Right ventricle myocardium superior (tissue), 1 donor: Measurements from ENCODE around the gene ZER1. TPM values are rescaled to one million over a fixed set of nuclear protein-coding genes. Genes with fewer than 3 reads are reported as not detected.

Source experiments
- ATAC-seq: fragments of 200-7000 bp; cut with Tn5 transposase; one replicate; pipeline ENCODE4 v1.9.1; 2020; ENCODE audit warnings: mild to moderate bottlenecking; ENCODE audit not compliant: poor library complexity
- DNase-seq: peaks from one replicate; pipeline ENCODE4 v3.0.0-alpha.2; 2020
- intact Hi-C: fragments of 100-400 bp; cut with DNase I; formaldehyde crosslinking; loops from one replicate; pipeline ENCODE4 v1.11.2; 2022
- total RNA-seq: library from RNA; stranded (reverse); fragmentation: NEBNext Ultra II Directional; extraction: Animal tissue kit (Norgen Biotek cat#: 25700); gene quantifications from one replicate; pipeline ENCODE4 v1.2.1, GENCODE V29; 2021
- donor health status: DM: no; HTN: yes; CAD: no; lungs with severe emphysema.

ZER1 gene
- total RNA-seq, 1 donor from 2014 or later, result 57.3 TPM

- DNase-seq, result peak; percentile 85
- ATAC-seq, result peak; percentile 64
- intact Hi-C loops, result no loop called here
Observed at GRCh38 chr9:128684325-128685199, 87.2 kb downstream of the ZER1 start.

- DNase-seq (no peak), ATAC-seq (no peak)
- intact Hi-C loops, result no loop called here
Observed at GRCh38 chr9:128684065-128684324, 87.7 kb downstream of the ZER1 start.

GRCh38 chr9:128683340-128684064 lies 88.2 kb downstream of the ZER1 start:
- peak; percentile 69 for DNase-seq
- ATAC-seq, result peak; percentile 49
- intact Hi-C loops, result no loop called here

Other genes with a start within 250 kb of the ZER1 start
- gene SPTAN1, start 219.3 kb downstream of the ZER1 start, total RNA-seq, result 203 TPM
- gene DYNC2I2, start 115.1 kb downstream of the ZER1 start, total RNA-seq, result 40.0 TPM
- 167 TPM for gene SET, start 82.7 kb downstream of the ZER1 start, total RNA-seq
- gene PKN3, start 69.4 kb downstream of the ZER1 start, total RNA-seq, result 5.7 TPM
- gene ZDHHC12, start 47.8 kb downstream of the ZER1 start, total RNA-seq, result 5.4 TPM
- gene TBC1D13, start 15.3 kb upstream of the ZER1 start, total RNA-seq, result 16.6 TPM
- 89.0 TPM for gene ENDOG, start 46.6 kb upstream of the ZER1 start, total RNA-seq
- gene SPOUT1, start 57.9 kb upstream of the ZER1 start, total RNA-seq, result 15.8 TPM
- gene KYAT1, start 110.0 kb upstream of the ZER1 start, total RNA-seq, result 12.6 TPM
- 20.2 TPM for gene LRRC8A, start 110.2 kb upstream of the ZER1 start, total RNA-seq
- gene PHYHD1, start 149.1 kb upstream of the ZER1 start, total RNA-seq, result 28.7 TPM
- 6.4 TPM for gene DOLK, start 175.7 kb upstream of the ZER1 start, total RNA-seq
- 21.0 TPM for gene NUP188, start 175.8 kb upstream of the ZER1 start, total RNA-seq